NCI-H460 (cell line): ENCODE results near the gene SLC25A36. TPM values are rescaled to one million over a fixed set of nuclear protein-coding genes. Genes with fewer than 3 reads are reported as not detected.
A peak's percentile ranks its signal among the peaks of the same experiment; 100 is the strongest.
"Not testable (repeated sequence)": the region's sequence is repeated elsewhere in the genome, so short reads cannot be mapped to it uniquely, and the experiment has no call there.

Experiments used
- DNase-seq: peaks from one replicate; pipeline ENCODE4 v3.0.0-alpha.2; 2016; ENCODE audit warnings: low read depth; ENCODE audit errors: extremely low read depth
- total RNA-seq: library from RNA; depleted of rRNA; stranded (reverse); fragments of >200 nt; shearing (Covaris generic); gene quantifications from 2 replicates; pipeline ENCODE4 v1.2.3, GENCODE V29; 2014

Gene SLC25A36
- total RNA-seq, 1 experiment from 2014 or later = 57.7 TPM

DNA sequence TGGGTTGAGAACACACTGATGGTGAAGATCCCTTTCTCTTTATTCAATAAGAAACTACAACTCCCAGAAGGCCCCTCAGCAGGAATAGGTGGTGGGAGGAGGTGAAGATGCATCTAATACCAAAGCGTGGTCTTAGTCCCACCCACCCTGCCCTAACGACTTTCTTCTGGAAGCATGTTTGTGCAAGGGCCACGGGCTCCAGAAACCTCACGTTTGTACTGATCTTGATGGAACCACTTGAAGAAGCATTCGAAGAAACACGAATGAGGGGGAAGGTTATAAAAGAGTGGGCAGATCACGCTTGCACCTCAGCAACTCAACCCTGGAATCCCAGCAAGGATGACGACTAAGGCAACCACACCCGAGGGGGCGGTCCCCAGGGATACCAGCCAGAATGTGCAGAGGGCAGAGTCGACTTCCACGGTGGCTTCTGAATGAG is 10.6 kb upstream of the SLC25A36 start:
- no peak for DNase-seq

DNA sequence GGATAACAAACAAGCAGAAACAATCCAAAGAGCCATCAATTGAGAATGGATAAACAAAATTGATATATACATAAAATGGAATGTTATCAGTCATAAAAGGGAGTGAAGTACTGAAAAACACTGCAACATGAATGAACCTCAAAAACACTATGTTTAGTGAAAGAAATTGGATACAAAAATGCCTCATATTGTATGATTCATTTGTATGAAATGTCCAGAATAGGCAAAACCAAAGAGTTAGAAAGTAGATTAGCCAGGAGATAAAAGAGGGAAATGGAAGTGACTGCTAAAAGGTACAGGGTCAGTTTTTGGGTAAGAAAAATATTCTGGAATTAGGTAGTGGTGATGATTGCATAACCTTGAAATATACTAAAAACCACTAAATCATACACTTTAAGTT is 9.8 kb upstream of the SLC25A36 start:
- no peak for DNase-seq

DNA sequence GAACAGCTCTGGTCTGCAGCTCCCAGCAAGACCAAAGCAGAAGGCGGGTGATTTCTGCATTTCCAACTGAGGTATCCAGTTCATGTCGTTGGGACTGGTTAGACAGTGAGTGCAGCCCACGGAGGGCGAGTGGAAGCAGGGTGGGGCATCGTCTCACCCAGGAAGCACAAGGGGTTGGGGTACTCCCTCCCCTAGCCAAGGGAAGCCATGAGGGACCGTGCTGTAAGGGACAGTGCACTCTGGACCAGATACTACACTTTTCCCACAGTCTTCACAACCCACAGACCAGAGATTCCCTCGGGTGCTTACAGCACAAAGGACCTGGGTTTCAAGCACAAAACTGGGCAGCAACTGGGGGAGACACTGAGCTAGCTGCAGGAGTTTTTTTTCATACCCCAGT is 8.5 kb upstream of the SLC25A36 start:
- no peak for DNase-seq

DNA sequence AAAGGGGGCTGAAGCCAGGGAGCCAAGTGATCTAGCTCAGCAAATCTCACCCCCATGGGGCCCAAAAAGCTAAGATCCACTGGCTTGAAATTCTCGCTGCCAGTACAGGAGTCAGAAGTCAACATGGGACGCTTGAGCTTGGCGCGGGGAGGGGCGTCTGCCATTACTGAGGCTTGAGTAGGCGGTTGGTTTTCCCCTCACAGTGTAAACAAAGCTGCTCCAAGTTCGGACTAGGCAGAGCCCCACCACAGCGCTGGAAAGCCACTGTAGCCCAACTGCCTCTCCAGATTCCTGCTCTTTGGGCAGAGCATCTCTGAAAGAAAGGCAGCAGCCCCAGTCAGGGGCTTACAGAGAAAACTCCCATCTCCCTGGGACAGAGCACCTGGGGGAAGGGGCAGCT is 8.1 kb upstream of the SLC25A36 start:
- no peak for DNase-seq

DNA sequence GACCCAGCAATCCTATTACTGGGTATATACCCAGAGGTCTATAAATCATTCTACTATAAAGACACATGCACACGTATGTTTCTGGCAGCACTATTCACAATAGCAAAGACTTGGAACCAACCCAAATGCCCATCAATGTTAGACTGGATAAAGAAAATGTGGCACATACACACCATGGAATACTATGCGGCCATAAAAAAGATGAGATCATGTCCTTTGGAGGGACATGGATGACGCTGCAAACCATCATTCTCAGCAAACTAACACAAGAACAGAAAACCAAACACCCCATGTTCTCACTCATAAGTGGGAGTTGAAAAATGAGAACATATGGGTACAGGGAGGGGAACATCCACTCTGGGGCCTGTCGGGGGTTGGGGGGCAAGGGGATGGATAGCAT is 2.3 kb upstream of the SLC25A36 start:
- DNase-seq = not testable (repeated sequence)

DNA sequence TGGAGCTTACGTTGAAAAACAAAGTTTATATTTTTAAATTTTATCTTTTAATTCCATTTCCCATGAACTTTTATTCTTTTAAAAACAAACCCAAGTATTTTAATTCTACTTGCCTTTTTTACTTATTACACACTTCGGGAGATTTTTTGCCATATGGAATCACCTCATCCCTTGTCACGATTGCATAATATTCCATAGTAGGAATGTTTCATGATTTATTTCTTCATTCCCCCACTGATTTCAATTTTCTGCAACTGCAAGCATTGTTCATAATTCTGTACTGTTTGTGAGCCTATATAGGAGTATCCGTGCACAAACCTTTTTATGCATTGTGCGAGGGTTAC is 574 bp upstream of the SLC25A36 start:
- no peak for DNase-seq

DNA sequence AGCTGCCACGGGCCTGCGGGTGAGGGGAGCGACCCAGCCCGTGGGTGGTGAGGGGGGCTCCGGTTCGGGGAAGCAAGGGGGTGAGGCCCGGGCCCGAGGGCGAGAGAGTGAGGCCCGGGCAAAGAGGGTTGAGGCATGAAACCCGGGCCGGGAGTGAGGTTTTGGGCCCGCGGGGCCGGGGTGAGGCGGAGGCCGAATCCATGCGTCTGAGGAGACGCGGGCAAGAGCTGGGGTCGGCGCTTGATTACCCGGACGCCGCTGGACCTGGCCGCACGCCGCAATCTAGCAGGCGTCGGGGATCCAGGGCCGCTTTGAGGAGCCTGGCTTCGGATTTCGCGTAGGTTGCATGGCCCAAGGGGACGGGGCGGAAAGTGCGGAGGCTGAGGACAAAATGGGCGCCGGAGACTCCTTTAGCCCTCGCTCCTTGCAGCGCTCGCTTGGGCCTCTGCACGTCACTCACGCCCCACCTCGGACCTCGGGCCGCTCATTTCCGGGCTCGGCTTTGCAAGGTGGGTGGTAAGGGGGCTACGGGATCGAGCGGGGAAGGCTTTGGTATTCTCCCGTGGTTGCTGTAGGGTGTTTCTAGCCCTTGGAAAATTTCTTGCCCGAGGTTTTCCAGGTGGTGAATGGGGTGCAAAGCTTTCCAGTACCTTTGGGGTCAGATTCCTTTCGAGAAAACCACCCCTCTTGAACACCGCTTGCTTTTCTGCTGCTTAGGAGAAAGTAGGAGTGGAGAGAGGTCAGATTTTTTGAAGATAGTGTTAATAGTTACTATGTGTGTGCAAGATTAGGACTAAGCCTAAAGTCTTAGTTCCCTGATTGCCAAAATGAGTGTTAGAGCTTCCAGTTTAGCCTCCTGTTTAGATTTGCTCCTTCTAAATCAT is 827 bp downstream of the SLC25A36 start:
- DNase-seq = no peak

DNA sequence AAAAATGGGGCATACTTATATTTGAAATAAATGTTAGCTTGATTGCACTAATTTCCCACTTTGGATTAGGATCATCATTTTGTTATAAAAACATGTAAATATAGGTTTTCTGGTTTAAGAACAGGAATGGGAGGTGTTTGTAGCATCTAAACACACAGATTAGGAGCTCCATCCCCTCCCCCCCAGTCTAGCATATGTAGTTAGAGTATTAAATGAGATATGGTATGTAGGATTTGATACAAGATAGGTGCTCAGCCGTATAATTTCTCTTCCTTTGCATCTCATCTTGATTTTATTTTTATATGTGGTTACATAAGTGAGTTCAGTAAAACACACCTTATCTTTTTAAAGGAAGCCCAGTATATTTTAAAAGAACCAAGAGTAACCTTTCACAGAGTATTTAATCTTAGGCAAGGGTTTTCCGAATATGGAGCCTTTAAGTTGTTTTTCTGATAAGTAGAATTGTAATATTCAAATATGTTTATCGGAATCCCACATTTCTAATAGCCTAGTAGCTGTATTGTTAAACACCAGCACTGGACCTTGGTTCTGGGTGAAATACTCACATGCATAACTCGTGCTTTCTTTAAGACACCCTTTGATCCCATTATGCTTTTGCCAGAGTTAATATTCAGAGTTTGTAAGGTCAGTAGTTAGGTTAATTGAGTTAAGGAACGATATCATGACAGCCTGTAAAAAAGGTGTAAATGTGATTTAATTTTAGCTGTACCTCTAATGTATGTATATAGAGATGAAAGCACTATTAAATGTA is 2.3 kb downstream of the SLC25A36 start:
- DNase-seq = no peak

DNA sequence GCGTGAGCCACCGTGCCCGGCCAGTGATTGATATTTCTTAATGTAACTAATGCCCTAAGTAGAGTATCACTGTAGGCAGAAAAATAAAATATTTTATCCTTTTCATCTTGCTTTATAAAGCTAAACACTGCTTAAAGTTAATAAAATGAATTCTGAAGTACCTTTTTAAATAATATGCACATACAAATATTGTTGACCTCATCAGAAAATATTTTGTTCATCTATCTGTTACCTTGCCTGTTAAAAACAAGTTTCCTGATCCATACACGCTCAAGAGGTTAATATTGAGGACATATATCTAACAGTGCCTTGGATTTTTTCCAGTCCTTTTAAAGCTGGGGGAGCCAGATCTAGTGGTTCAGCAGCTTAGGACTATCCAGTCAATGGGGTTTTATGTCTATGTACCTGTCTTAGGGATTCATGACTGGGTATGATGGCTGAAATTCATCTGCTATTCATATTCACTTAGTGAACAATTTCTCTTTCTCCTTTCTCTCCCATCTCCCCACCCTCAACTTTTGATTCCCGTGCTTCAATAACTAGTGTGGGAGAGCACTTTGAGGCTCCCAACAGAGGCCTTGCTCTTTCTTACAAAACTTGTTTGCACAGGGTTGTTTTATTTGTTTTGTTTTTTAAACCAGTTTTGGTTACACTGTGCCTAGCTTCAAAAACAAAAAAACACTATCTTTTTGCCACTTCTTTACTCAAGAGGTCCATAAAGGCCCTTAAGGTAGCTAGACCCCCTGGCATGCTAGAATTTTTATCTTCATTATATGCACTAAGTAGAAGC is 7.0 kb downstream of the SLC25A36 start:
- no peak for DNase-seq

DNA sequence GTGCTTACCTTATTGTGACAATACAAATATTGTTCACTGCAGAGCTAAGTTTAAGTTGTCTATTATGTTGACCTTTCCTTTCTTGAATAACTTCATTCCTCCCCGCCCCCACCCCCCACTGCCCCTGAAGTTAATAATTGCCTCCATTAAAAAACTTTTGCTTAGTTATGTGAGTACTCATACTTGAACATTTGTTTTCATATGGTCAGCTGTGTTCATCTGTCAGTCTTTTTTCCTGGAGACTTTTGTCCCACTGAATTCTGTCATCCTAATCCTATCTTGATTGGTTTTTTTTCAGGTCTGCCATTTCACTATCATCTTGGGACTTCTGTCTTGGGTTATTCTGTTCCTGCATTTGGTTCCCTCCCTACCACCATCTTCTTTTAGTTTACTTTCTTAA is 8.5 kb downstream of the SLC25A36 start:
- no peak for DNase-seq

DNA sequence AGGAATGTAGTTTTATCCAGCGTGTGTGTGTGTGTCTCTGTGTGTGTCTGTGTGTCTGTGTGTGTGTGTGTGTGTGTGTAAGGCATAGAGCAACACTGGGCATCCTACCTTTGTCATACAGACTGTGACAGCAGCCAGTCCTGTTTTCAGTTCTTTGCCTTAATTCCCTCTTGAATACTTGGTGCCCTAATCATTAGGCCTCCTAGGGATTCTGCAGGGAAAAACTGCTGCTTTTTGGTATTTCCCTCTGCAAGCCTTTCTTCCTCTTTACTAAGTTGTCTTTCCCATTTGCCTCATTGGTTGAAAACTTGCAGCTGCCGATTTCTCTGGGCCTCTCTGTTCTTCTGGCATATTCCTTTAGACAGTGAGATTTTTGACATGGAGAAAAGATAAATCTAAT is 9.2 kb downstream of the SLC25A36 start:
- DNase-seq = no peak

DNA sequence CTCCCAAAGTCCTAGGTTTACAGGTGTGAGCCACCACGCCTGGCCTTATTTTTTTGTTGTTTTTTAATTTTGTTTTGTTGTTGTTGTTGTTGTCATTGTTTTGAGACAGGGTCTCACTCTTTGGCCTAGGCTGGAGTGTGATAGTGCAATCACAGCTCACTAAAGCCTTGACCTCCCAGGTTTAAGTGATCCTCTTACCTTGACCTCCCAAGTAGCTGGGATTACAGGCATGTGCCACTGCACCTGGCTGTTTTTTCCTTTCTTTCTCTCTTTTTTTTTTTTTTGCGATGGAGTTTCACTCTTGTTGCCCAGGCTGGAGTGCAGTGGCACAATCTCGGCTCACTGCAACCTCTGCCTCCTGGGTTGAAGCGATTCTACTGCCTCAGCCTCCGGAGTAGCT is 10.1 kb downstream of the SLC25A36 start:
- DNase-seq = not testable (repeated sequence)

DNA sequence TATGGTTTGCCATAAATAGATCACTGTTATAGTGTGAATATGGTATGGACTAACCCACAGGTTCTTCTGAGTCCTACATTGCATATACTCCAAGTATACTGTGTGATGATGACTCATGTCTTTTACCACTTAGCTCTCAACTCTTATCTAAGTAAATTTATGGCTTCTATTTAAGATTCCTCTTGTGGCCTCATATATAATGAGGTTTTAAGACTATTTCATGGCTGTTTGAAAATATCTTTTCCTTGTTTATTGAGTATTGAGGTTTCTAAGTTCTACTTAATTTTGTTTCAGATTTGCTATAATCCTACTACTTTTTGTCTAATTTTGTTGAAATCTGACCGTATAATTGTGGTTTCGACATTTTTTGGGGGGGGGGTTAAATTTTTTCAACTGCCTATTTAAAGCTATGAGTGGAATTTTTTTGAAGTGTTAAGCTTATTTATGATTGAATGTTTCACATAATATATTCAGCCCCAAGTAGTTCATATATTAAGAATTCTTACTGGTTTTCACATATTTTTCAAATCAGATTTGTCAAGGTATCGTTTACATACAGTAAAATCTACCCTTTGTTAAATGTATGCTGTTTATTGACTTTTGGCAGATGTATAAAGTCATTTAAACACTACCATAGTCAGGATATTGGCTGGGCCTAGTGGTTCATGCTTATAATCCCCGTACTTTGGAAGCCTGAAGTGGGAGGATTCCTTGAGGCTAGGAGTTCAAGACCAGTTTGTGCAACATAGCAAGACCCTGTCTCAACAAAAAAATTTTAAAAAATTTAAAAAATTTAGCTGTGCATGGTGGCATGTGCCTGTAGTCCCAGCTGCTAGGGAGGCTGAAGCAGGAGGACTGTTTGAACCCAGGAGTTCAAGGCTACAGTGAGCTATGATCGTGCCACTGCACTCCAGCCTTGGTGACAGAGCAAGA is 11.7 kb downstream of the SLC25A36 start:
- no peak for DNase-seq

DNA sequence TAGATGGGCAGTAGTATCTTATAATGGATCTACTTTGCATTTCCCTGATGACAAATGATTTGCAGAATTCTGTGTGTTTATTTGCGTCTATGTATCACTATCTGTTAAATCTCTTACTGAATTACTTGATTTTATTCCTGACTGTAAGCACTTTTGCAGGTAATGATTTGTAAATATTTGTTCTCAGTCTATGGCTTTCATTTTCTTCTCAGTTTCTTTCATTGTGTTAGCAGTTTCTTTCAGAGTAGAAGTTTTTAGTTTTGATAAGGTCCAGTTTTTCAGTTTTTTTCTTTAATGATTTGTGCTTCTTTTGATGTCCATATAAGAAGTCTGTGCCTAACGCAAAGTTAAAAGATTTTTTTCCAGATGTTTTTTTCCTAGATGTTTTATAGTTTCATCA is 12.9 kb downstream of the SLC25A36 start:
- DNase-seq = no peak

DNA sequence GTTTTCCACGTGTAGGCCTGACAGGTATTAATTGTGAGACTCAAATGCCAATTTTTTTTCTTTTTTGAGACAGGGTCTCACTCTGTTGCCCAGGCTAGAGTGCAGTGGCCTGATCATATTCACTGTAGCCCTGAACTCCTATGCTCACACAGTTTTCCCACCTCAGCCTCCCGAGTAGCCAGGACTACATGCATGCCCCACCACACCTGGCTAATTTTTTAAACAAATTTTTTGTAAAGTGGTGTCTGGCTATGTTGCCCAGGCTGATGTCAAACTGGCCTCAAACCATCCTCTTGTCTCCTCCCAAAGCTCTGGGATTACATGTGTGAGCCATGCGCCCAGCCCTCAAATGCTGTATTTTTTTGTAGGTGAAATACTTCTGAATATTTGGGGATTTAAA is 14.0 kb downstream of the SLC25A36 start:
- no peak for DNase-seq

DNA sequence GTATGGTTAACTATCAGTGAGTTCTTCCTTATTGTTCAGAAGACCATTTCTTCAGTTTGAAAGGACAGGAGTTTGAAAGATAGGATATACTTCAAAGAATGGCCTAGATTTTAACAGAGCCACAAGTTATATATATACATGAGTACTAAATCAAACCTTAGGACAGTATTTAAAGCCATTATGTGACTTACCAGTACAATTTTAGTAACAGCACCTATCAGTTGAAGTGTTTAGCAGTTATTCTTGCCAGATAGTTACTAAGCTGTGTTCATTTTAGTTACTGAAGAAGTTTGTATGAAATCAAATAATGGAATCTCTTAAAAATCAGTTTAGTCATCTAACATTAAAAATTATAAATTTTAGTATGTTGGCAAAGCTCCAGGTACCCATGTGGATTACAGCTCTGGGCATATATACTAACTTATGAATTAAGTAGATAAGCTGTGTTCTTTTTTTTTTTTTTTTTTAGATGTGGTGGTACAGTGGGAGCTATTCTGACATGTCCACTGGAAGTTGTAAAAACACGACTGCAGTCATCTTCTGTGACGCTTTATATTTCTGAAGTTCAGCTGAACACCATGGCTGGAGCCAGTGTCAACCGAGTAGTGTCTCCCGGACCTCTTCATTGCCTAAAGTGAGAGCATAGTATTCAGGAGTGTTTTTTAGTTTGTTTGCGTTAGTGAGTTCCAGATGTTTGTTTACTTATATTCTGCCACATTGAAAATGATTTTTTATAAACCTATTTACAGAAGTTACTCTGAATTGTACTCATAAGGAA is 14.6 kb downstream of the SLC25A36 start:
- no peak for DNase-seq

DNA sequence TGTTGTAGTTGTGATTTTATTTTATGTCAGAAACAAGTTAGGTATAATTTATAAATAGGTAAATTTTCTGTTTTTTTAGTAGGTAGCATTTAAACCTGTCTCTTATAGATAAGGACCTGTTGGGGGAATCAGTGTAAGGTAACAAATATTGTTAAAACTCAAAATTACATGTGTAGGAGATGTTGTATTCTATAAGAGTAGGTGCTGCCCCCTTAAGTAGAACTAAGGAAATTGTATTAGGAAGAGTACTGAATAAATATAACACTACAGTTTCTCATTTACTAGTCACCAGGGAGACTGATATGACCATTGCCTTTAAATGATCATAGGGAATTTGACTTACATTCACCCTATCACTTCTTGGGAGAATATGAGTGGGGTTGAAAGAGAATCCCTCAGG is 31.2 kb downstream of the SLC25A36 start:
- DNase-seq = peak; percentile 8

DNA sequence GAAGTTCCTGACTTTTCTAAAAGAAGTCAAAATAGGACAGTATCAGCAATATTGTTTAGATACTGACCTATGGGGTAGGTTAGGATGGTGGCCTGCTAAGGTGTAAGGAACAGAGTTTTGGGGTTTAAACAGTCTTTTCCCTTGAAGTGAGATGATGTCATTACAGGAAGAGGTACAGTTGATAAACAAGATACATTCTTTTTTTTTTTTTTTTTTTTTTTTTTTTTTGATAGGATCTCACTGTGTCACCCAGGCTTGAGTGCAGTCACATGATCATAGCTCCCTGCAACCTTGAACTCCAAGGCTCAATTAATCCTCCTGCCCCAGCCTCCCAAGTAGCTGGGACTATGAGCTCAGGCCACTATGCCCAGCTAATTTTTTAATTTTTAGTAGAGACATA is 33.3 kb downstream of the SLC25A36 start:
- no peak for DNase-seq

DNA sequence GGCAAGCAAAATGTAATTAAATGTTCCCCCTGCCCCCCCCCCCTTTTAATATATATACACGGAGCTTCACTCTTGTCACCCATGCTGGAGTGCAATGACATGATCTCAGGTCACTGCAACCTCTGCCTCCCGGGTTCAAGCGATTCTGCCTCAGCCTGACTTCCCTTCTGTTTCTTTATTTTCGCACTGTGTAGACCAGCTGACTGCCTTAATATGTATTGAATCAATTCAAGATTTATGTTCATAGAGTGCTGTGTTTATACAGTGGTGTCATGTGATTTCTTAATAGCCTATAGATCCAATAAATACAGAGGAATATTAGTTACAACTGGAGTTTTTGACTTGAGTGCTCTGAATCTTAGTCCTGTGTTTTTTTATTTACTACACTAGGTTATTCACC is 39.0 kb downstream of the SLC25A36 start:
- DNase-seq = no peak
